B cell (primary cell): ENCODE data around the gene BRD3. TPM values are rescaled to one million over a fixed set of nuclear protein-coding genes. Genes with fewer than 3 reads are reported as not detected.

Experiments used
- ATAC-seq: fragments of 200-7000 bp; cut with Tn5 transposase; one replicate; pipeline ENCODE4 v1.10.0; 2021; ENCODE audit warnings: low read depth, mild to moderate bottlenecking, moderate number of reproducible peaks, moderate library complexity
- CTCF ChIA-PET: fragments of 350-600 bp; sonication (Branson Sonifier 250); formaldehyde crosslinking; loops from one replicate; lab custom pipeline; 2021; ENCODE audit warnings: antibody characterized with exemption, inconsistent platforms; lab: Charles Lee
- POLR2A ChIA-PET: fragments of 350-600 bp; sonication (Branson Sonifier 250); formaldehyde crosslinking; loops from one replicate; lab custom pipeline; 2021; ENCODE audit warnings: antibody characterized with exemption; lab: Charles Lee
- DNase-seq: peaks from one replicate; pipeline ENCODE4 v3.0.0; 2013
- H2AFZ ChIP-seq: 2 replicates; pipeline ENCODE4 v1.6.1; 2012; ENCODE audit warnings: mild to moderate bottlenecking, low read depth, low read length; ENCODE audit not compliant: insufficient read depth, poor library complexity, severe bottlenecking
- H3K27ac ChIP-seq, 2 donors: 1 replicate in 1 of 2; 2 replicates in 1 of 2; pipeline ENCODE4 v1.5.1; 2012 to 2013; ENCODE audit warnings: low read length in 2 of 2, mild to moderate bottlenecking in 2 of 2, moderate library complexity in 1 of 2
- H3K27me3 ChIP-seq, 4 experiments: fragments of 200-600 bp in 1 of 4; sonication (generic) in 1 of 4; replicated peaks in 1 of 4; 1 replicate in 2 of 4; 2 replicates in 2 of 4; pipeline versions ENCODE4 v1.6.1 to v1.7.0; 2013 to 2016; ENCODE audit warnings: low read length in 3 of 4, mild to moderate bottlenecking in 2 of 4, mixed read lengths in 1 of 4, moderate library complexity in 1 of 4; ENCODE audit not compliant: insufficient read depth in 4 of 4, control insufficient read depth in 3 of 4; ENCODE audit errors: control extremely low read depth in 1 of 4
- H3K36me3 ChIP-seq, 2 experiments: replicated peaks in 1 of 2; 1 replicate in 1 of 2; 2 replicates in 1 of 2; pipeline versions ENCODE4 v1.6.1 to v1.7.1; 2013; ENCODE audit warnings: low read length in 1 of 2; ENCODE audit not compliant: insufficient read depth in 2 of 2, control insufficient read depth in 1 of 2; ENCODE audit errors: control extremely low read depth in 1 of 2, extremely low read depth in 1 of 2
- H3K4me1 ChIP-seq, 2 donors: fragments of 200-600 bp in 1 of 2; sonication (generic) in 1 of 2; 1 replicate in 1 of 2; 2 replicates in 1 of 2; pipeline versions ENCODE4 v1.5.1 to v1.6.1; 2013 to 2017; ENCODE audit warnings: low read length in 2 of 2; ENCODE audit not compliant: control insufficient read depth in 2 of 2, insufficient read depth in 2 of 2
- H3K4me2 ChIP-seq: replicated peaks from 2 replicates; pipeline ENCODE3; 2012; ENCODE audit warnings: mild to moderate bottlenecking, low read depth, low read length; ENCODE audit not compliant: poor library complexity, severe bottlenecking
- H3K4me3 ChIP-seq, 5 experiments: fragments of 200-600 bp in 1 of 5; sonication (generic) in 1 of 5; 1 replicate in 3 of 5; 2 replicates in 2 of 5; pipeline versions ENCODE4 v1.5.1 to v1.7.0; 2011 to 2016; ENCODE audit warnings: low read length in 4 of 5, mild to moderate bottlenecking in 4 of 5, low read depth in 2 of 5, control low read depth in 1 of 5, moderate library complexity in 1 of 5; ENCODE audit not compliant: insufficient read depth in 1 of 5; ENCODE audit errors: control extremely low read depth in 1 of 5, extremely low read depth in 1 of 5
- H3K79me2 ChIP-seq: fragments of 200-600 bp; sonication (generic); one replicate; pipeline ENCODE4 v1.6.0; 2016; ENCODE audit warnings: low read length; ENCODE audit not compliant: control insufficient read depth, insufficient read depth
- H3K9ac ChIP-seq: fragments of 200-600 bp; sonication (generic); 2 replicates; pipeline ENCODE4 v1.6.1; 2017; ENCODE audit warnings: mild to moderate bottlenecking, low read length, moderate library complexity
- H3K9me3 ChIP-seq, 3 donors: one replicate each; pipeline versions ENCODE4 v1.6.1 to v1.7.1; 2013; ENCODE audit warnings: low read length in 2 of 3; ENCODE audit not compliant: control insufficient read depth in 2 of 3, insufficient read depth in 1 of 3; ENCODE audit errors: control extremely low read depth in 1 of 3
- H4K20me1 ChIP-seq: 2 replicates; pipeline ENCODE4 v1.6.0; 2012; ENCODE audit warnings: mild to moderate bottlenecking, low read length; ENCODE audit not compliant: insufficient read depth, control insufficient read depth, poor library complexity, severe bottlenecking
- H3K27ac Mint-ChIP-seq: one replicate; pipeline ENCODE4 v1.8.0; 2021; ENCODE audit warnings: mixed read lengths
- H3K27me3 Mint-ChIP-seq: one replicate; pipeline ENCODE4 v1.8.0; 2021; ENCODE audit warnings: mixed read lengths
- H3K4me1 Mint-ChIP-seq: one replicate; pipeline ENCODE4 v1.8.0; 2021; ENCODE audit warnings: mixed read lengths
- H3K4me3 Mint-ChIP-seq: one replicate; pipeline ENCODE4 v1.8.0; 2021; ENCODE audit warnings: mixed read lengths
- H3K9me3 Mint-ChIP-seq: one replicate; pipeline ENCODE4 v1.8.0; 2022; ENCODE audit warnings: mixed read lengths; ENCODE audit not compliant: insufficient read depth
- EZH2 ChIP-seq: IDR thresholded peaks from 2 replicates; pipeline ENCODE4 v1.6.1; 2012; ENCODE audit warnings: borderline replicate concordance, low read depth, mild to moderate bottlenecking, moderate library complexity, low read length; ENCODE audit not compliant: insufficient read depth, poor library complexity, severe bottlenecking
- WGBS: methylation state at CpG from one replicate; pipeline ENCODE4 v1.1.5; 2013; ENCODE audit warnings: missing lambda C conversion rate; ENCODE audit not compliant: insufficient coverage; 5-methylcytosine and 5-hydroxymethylcytosine counted together
- intact Hi-C: fragments of 100-400 bp; cut with micrococcal nuclease; formaldehyde crosslinking; loops from one replicate; pipeline ENCODE4 v1.10.0; 2022
- polyA plus RNA-seq: library from polyadenylated mRNA; depleted of rRNA; stranded (reverse); fragments of >200 nt; gene quantifications from 2 replicates; pipeline ENCODE4 v1.2.3, GENCODE V29; 2012
- total RNA-seq, 2 donors: library from RNA; stranded (reverse); fragments of 120-200 nt in 1 of 2; gene quantifications; 1 replicate in 1 of 2; 2 replicates in 1 of 2; pipeline versions ENCODE4 v1.2.3 to v1.2.4, GENCODE V29; 2013 to 2022
- TF ChIP-seq, protein P1 (sequence below): fragments of 200-600 bp; IDR thresholded peaks from one replicate; pipeline ENCODE4 v1.8.0; 2022; ENCODE audit warnings: antibody characterized with exemption, mild to moderate bottlenecking

BRD3 gene
- total and polyA plus RNA-seq, 2 donors (not counting 1 experiment from before 2014, with no cell fraction given), result 8.9 to 38.0 TPM

DNA sequence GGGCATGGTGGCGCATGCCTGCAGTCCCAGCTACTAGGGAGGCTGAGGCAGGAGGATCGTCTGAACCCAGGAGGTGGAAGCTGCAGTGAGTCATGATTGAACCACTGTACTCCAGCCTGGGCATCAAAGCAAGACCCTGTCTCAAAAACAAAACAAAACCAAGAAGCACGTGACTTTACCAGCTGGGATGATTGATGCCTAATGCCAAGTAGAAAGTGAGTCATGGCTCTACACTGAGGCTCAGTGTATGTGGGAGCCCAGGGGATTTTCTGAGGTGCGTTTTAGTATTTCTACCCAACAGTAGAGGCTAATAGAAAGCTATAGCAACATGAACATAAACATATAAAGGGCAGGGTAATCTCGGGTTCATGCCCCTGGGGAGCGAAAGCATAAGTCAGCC lies 56.4 kb downstream of the BRD3 start:
- Histone ChIP-seq H4K20me1 (no peaks in the 10 kb centered on the region), H3K4me2 (no peak overlapping the region), H3K4me1 (no peaks in the 10 kb centered on the region), H3K9ac (no peak overlapping the region), H3K36me3 (no peaks in the 10 kb centered on the region), H3K4me3 (no peak overlapping the region), H3K9me3 (peaks cover 0 to 24% (median 0%) of the 10 kb centered on the region in 3 donors), H2AFZ (no peak overlapping the region), H3K79me2 (no peaks in the 10 kb centered on the region), H3K27me3 (peaks cover 0 to 16% (median 0%) of the 10 kb centered on the region in 4 experiments), H3K27ac (no peak overlapping the region)
- Mint-ChIP-seq H3K27ac (no peak overlapping the region), H3K27me3 (peaks cover 16% of the 10 kb centered on the region), H3K4me1 (no peaks in the 10 kb centered on the region), H3K9me3 (no peaks in the 10 kb centered on the region), H3K4me3 (no peak overlapping the region)
- ChIA-PET POLR2A (no interaction called here), CTCF (interaction anchor here (0.5 to 0.9 kb wide), 2 partner anchors 17 to 145 kb away, joined by 3 to 4 read pairs; no protein-coding TSS in a partner anchor)
- WGBS, result 100% methylated on average over 5 of the region's 6 CpGs
- DNase-seq (no peak), ATAC-seq (no peak)
- intact Hi-C loops, result no loop called here
- TF ChIP-seq EZH2, result no peak
- TF ChIP-seq, protein P1, sequence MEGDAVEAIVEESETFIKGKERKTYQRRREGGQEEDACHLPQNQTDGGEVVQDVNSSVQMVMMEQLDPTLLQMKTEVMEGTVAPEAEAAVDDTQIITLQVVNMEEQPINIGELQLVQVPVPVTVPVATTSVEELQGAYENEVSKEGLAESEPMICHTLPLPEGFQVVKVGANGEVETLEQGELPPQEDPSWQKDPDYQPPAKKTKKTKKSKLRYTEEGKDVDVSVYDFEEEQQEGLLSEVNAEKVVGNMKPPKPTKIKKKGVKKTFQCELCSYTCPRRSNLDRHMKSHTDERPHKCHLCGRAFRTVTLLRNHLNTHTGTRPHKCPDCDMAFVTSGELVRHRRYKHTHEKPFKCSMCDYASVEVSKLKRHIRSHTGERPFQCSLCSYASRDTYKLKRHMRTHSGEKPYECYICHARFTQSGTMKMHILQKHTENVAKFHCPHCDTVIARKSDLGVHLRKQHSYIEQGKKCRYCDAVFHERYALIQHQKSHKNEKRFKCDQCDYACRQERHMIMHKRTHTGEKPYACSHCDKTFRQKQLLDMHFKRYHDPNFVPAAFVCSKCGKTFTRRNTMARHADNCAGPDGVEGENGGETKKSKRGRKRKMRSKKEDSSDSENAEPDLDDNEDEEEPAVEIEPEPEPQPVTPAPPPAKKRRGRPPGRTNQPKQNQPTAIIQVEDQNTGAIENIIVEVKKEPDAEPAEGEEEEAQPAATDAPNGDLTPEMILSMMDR, result no peak

DNA sequence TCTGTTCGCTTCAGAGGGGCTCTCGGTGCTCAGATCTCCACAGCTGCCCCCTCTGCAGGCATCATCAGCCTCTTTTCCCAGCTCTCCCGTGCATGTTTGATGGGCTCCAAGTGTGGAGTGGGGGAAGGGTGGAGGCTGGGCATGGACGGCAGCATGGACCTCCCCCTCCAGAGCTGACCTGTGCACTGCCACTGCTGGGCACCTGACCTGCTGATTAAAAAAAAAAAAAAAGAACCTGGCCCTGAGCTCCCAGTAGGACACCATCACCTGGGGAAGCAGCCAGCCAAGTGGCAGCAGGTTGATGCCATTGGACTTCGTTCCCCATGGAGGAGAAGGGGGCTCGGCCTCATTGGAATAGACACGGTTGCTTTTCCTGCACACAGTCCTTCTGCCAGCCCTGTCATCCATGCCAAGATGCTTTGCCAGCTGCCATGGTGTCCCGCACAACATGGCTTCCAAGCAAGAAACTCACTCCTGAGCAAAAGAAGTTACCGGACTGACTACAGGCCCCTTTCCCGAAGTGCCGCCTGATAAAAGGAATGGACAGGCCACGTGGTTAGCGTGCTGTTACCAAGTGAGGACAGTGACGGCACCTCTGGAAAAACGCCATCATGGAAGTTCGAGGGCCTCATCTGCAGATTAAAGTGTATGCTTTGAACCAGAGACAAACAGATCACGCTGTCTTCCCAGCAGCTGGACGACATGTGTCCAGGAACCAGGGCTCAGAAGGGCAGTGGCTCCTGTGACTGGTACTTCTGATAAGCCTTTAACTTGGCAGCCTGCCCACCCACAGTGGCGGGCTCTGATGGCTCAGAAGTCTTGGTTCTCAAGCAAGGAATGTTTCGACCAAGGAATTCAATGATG lies 57.3 kb downstream of the BRD3 start:
- no peak overlapping the region for H2AFZ ChIP-seq
- no peak overlapping the region for H3K27ac Mint-ChIP-seq
- ChIA-PET POLR2A (no interaction called here), CTCF (no interaction called here)
- no peak overlapping the region for H3K4me2 ChIP-seq
- intact Hi-C loops, result no loop called here
- H4K20me1 ChIP-seq, result no peaks in the 10 kb centered on the region
- H3K27ac ChIP-seq, result no peak overlapping the region
- TF ChIP-seq, protein P1, result no peak
- TF ChIP-seq EZH2, result no peak
- H3K9me3 ChIP-seq, result peaks cover 0 to 24% (median 0%) of the 10 kb centered on the region in 3 donors
- H3K4me3 Mint-ChIP-seq, result no peak overlapping the region
- H3K27me3 Mint-ChIP-seq, result peaks cover 16% of the 10 kb centered on the region
- no peaks in the 10 kb centered on the region for H3K9me3 Mint-ChIP-seq
- H3K4me1 Mint-ChIP-seq, result no peaks in the 10 kb centered on the region
- WGBS, result 48% methylated on average over 17 of the region's 20 CpGs
- ATAC-seq (no peak), DNase-seq (no peak)
- no peaks in the 10 kb centered on the region for H3K79me2 ChIP-seq
- H3K4me3 ChIP-seq, result no peak overlapping the region
- no peak overlapping the region for H3K9ac ChIP-seq
- H3K27me3 ChIP-seq, result peaks cover 0 to 16% (median 0%) of the 10 kb centered on the region in 4 experiments
- no peaks in the 10 kb centered on the region for H3K36me3 ChIP-seq
- no peaks in the 10 kb centered on the region for H3K4me1 ChIP-seq
